SK-N-SH (cell line): ENCODE results near the gene ITGB5.

ENCODE experiments used
- CHD2 ChIP-seq: fragments of 150-350 bp; IDR thresholded peaks from 2 replicates; pipeline ENCODE4 v1.6.1; 2018; ENCODE audit warnings: low read length; ENCODE audit not compliant: partially characterized antibody
- FOXM1 ChIP-seq: IDR thresholded peaks from 2 replicates; pipeline ENCODE4 v1.4.0; 2012; ENCODE audit warnings: low read depth, mild to moderate bottlenecking
- GABPA ChIP-seq: IDR thresholded peaks from 2 replicates; pipeline ENCODE4 v1.4.0; 2012; ENCODE audit warnings: low read depth, mild to moderate bottlenecking
- NFIC ChIP-seq: IDR thresholded peaks from 2 replicates; pipeline ENCODE4 v1.4.0; 2012; ENCODE audit warnings: borderline replicate concordance
- POLR2AphosphoS5 ChIP-seq: IDR thresholded peaks from 2 replicates; pipeline ENCODE4 v1.6.1; 2012; ENCODE audit warnings: low read depth, low read length
- RCOR1 ChIP-seq: fragments of 150-350 bp; IDR thresholded peaks from 2 replicates; pipeline ENCODE4 v1.6.1; 2017; ENCODE audit warnings: antibody characterized with exemption, low read length
- TF ChIP-seq, protein P1 (sequence below): fragments of 200-600 bp; sonication (generic); IDR thresholded peaks from 2 replicates; pipeline ENCODE4 v1.6.1; 2017; ENCODE audit warnings: antibody characterized with exemption, mild to moderate bottlenecking, moderate library complexity

DNA sequence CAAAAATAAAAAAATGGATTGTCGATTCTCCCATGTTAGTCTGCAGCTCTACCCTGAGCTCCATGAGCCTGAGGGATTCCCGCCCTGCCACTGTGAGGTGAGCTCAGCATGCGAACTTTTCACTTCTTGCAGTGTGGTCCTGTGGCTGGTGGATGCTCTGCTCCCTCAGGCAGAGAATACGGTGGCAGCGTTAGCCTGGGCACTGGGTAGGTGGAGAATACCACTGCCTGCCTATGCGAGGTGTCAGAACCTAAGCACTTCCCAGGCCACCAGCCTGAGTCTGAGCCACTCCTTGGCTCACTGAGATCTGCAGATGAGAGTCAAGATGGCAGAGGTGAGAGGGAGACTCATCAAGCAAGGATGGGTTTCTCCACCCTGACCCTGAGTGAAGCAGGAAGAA lies 70.1 kb downstream of the ITGB5 start:
- TF ChIP-seq, protein P1, sequence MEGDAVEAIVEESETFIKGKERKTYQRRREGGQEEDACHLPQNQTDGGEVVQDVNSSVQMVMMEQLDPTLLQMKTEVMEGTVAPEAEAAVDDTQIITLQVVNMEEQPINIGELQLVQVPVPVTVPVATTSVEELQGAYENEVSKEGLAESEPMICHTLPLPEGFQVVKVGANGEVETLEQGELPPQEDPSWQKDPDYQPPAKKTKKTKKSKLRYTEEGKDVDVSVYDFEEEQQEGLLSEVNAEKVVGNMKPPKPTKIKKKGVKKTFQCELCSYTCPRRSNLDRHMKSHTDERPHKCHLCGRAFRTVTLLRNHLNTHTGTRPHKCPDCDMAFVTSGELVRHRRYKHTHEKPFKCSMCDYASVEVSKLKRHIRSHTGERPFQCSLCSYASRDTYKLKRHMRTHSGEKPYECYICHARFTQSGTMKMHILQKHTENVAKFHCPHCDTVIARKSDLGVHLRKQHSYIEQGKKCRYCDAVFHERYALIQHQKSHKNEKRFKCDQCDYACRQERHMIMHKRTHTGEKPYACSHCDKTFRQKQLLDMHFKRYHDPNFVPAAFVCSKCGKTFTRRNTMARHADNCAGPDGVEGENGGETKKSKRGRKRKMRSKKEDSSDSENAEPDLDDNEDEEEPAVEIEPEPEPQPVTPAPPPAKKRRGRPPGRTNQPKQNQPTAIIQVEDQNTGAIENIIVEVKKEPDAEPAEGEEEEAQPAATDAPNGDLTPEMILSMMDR: no peak
- TF ChIP-seq GABPA: no peak
- TF ChIP-seq FOXM1: no peak
- TF ChIP-seq RCOR1: no peak
- no peak for TF ChIP-seq CHD2
- TF ChIP-seq NFIC: no peak
- TF ChIP-seq POLR2AphosphoS5: no peak
